ENCODE results near the gene FZD8.

Gene FZD8

GRCh38 chr10:35594115-35595079, 47.7 kb downstream of the FZD8 start:
- Histone ChIP-seq H3K9me3 (ENCODE audit: insufficient read depth, low read depth, low read length) (peaks cover 6% of the 10 kb centered on the region), H3K4me1 (ENCODE audit: insufficient read depth, low read length) (peaks cover 19% of the 10 kb centered on the region), H3K27ac (ENCODE audit: low read length) (peak overlapping the region; percentile 52), H3K27me3 (ENCODE audit: insufficient read depth, low read length) (no peaks in the 10 kb centered on the region), H3K4me3 (ENCODE audit: low read length) (peak overlapping the region; percentile 28; the same call in 1 of the 2 replicates), H3K9ac (ENCODE audit: low read depth, low read length) (peak overlapping the region; percentile 39; the same call in 1 of the 2 replicates), H3K36me3 (ENCODE audit: insufficient read depth, low read depth, low read length) (no peaks in the 10 kb centered on the region)

GRCh38 chr10:35592441-35592840, 49.7 kb downstream of the FZD8 start:
- Histone ChIP-seq H3K9me3 (ENCODE audit: insufficient read depth, low read depth, low read length) (peaks cover 6% of the 10 kb centered on the region), H3K4me3 (ENCODE audit: low read length) (no peak overlapping the region), H3K4me1 (ENCODE audit: insufficient read depth, low read length) (peaks cover 19% of the 10 kb centered on the region), H3K36me3 (ENCODE audit: insufficient read depth, low read depth, low read length) (no peaks in the 10 kb centered on the region), H3K27ac (ENCODE audit: low read length) (no peak overlapping the region), H3K27me3 (ENCODE audit: insufficient read depth, low read length) (no peaks in the 10 kb centered on the region), H3K9ac (ENCODE audit: low read depth, low read length) (no peak overlapping the region)

GRCh38 chr10:35588836-35589235, 53.3 kb downstream of the FZD8 start:
- Histone ChIP-seq H3K4me3 (ENCODE audit: low read length) (no peak overlapping the region), H3K4me1 (ENCODE audit: insufficient read depth, low read length) (peaks cover 9% of the 10 kb centered on the region; the same call in 1 of the 2 replicates), H3K27me3 (ENCODE audit: insufficient read depth, low read length) (no peaks in the 10 kb centered on the region), H3K9ac (ENCODE audit: low read depth, low read length) (no peak overlapping the region), H3K9me3 (ENCODE audit: insufficient read depth, low read depth, low read length) (peaks cover 6% of the 10 kb centered on the region), H3K27ac (ENCODE audit: low read length) (no peak overlapping the region), H3K36me3 (ENCODE audit: insufficient read depth, low read depth, low read length) (no peaks in the 10 kb centered on the region)

Measured in iPS-20b (cell line).